Fibroblast of villous mesenchyme (primary cell): ENCODE data around the gene WHAMM. TPM values are rescaled to one million over a fixed set of nuclear protein-coding genes. Genes with fewer than 3 reads are reported as not detected.

ENCODE experiments used
- DNase-seq: peaks from one replicate; pipeline ENCODE4 v3.0.0-alpha.2; 2010; ENCODE audit warnings: low read depth
- H3K4me3 ChIP-seq: 2 replicates; pipeline ENCODE4 v1.5.1; 2011; ENCODE audit warnings: low read depth, mild to moderate bottlenecking, low read length
- CTCF ChIP-seq: IDR thresholded peaks from 2 replicates; pipeline ENCODE4 v1.5.1; 2012; ENCODE audit warnings: low read depth, mild to moderate bottlenecking, low read length; ENCODE audit not compliant: insufficient read depth
- total RNA-seq: library from RNA; depleted of rRNA; stranded (reverse); fragments of >200 nt; gene quantifications from 2 replicates; pipeline ENCODE4 v1.2.3, GENCODE V29; 2012

The WHAMM gene
- total RNA-seq, 1 donor: 7.8 TPM

- H3K4me3 ChIP-seq: no peak overlapping the region
- TF ChIP-seq CTCF: no peak
- no peak for DNase-seq
Observed at GRCh38 chr15:82838096-82838735, 28.8 kb downstream of the WHAMM start.

GRCh38 chr15:82839136-82839535 lies 29.7 kb downstream of the WHAMM start:
- no peak for DNase-seq
- no peak for TF ChIP-seq CTCF
- H3K4me3 ChIP-seq: no peak overlapping the region

GRCh38 chr15:82840166-82840565 lies 30.7 kb downstream of the WHAMM start:
- no peak overlapping the region for H3K4me3 ChIP-seq
- no peak for TF ChIP-seq CTCF
- no peak for DNase-seq

- DNase-seq: no peak
- no peak overlapping the region for H3K4me3 ChIP-seq
- TF ChIP-seq CTCF: no peak
Observed at GRCh38 chr15:82843566-82843965, 34.1 kb downstream of the WHAMM start.

- no peak for DNase-seq
- no peak for TF ChIP-seq CTCF
- no peak overlapping the region for H3K4me3 ChIP-seq
Observed at GRCh38 chr15:82845686-82846085, 36.3 kb downstream of the WHAMM start.

- no peak for TF ChIP-seq CTCF
- no peak for DNase-seq
- no peak overlapping the region for H3K4me3 ChIP-seq
Observed at GRCh38 chr15:82846621-82847020, 37.2 kb downstream of the WHAMM start.

GRCh38 chr15:82847703-82848102 lies 38.3 kb downstream of the WHAMM start:
- no peak for DNase-seq
- TF ChIP-seq CTCF: no peak
- H3K4me3 ChIP-seq: no peak overlapping the region
